HepG2 (cell line): Measurements from ENCODE around the gene FTSJ1. TPM values are rescaled to one million over a fixed set of nuclear protein-coding genes. Genes with fewer than 3 reads are reported as not detected.

Source experiments
- AGO1 ChIP-seq: fragments of 200-400 bp; formaldehyde crosslinking; IDR thresholded peaks from 2 replicates; pipeline ENCODE4 v1.6.1; 2017; ENCODE audit warnings: mild to moderate bottlenecking, low read depth, low read length, moderate library complexity; ENCODE audit not compliant: poor library complexity, severe bottlenecking
- CCAR2 ChIP-seq: fragments of 200-400 bp; formaldehyde crosslinking; optimal IDR thresholded peaks from 2 replicates; pipeline ENCODE3; 2018; ENCODE audit warnings: low read depth, mild to moderate bottlenecking, low read length, moderate library complexity
- ELF4 ChIP-seq: sonication (generic); formaldehyde crosslinking; IDR thresholded peaks from 2 replicates; pipeline ENCODE4 v1.5.0; 2020; ENCODE audit warnings: missing genetic modification reagents, mild to moderate bottlenecking, moderate library complexity, borderline replicate concordance
- ETV6 ChIP-seq: sonication (generic); formaldehyde crosslinking; conservative IDR thresholded peaks from 2 replicates; pipeline ENCODE4 v1.4.0; 2020; ENCODE audit warnings: missing genetic modification reagents
- IRX3 ChIP-seq: sonication (generic); formaldehyde crosslinking; IDR thresholded peaks from 2 replicates; pipeline ENCODE4 v1.8.1; 2023; ENCODE audit warnings: mild to moderate bottlenecking, low read depth, missing genetic modification reagents, borderline replicate concordance
- MLLT10 ChIP-seq: sonication (generic); formaldehyde crosslinking; IDR thresholded peaks from 2 replicates; pipeline ENCODE4 v1.4.0; 2020; ENCODE audit warnings: missing genetic modification reagents
- NBN ChIP-seq: fragments of 450-650 bp; conservative IDR thresholded peaks from 2 replicates; pipeline ENCODE4 v1.6.1; 2017
- PITX1 ChIP-seq: sonication (generic); formaldehyde crosslinking; IDR thresholded peaks from 2 replicates; pipeline ENCODE4 v1.5.1; 2020; ENCODE audit warnings: mild to moderate bottlenecking, missing genetic modification reagents
- PLRG1 ChIP-seq: fragments of 450-650 bp; conservative IDR thresholded peaks from 2 replicates; pipeline ENCODE4 v1.6.1; 2016
- POLR2AphosphoS5 ChIP-seq: IDR thresholded peaks from 2 replicates; pipeline ENCODE4 v1.6.1; 2012; ENCODE audit warnings: low read depth, low read length
- RXRA ChIP-seq: sonication (generic); formaldehyde crosslinking; IDR thresholded peaks from 2 replicates; pipeline ENCODE4 v1.5.1; 2020; ENCODE audit warnings: missing genetic modification reagents
- SAP130 ChIP-seq: IDR thresholded peaks from 2 replicates; pipeline ENCODE4 v1.6.1; 2016; ENCODE audit warnings: low read depth
- TBP ChIP-seq: sonication (generic); formaldehyde crosslinking; IDR thresholded peaks from 2 replicates; pipeline ENCODE4 v1.5.0; 2020; ENCODE audit warnings: missing genetic modification reagents
- TOE1 ChIP-seq: sonication (generic); formaldehyde crosslinking; IDR thresholded peaks from 2 replicates; pipeline ENCODE4 v1.4.0; 2020; ENCODE audit warnings: mild to moderate bottlenecking, missing genetic modification reagents
- ZNF12 ChIP-seq: sonication (generic); formaldehyde crosslinking; IDR thresholded peaks from 2 replicates; pipeline ENCODE4 v1.5.0; 2020; ENCODE audit warnings: missing genetic modification reagents
- ZNF207 ChIP-seq: fragments of 450-650 bp; IDR thresholded peaks from 2 replicates; pipeline ENCODE4 v1.6.1; 2016; ENCODE audit warnings: antibody characterized with exemption, borderline replicate concordance
- ZNF720 ChIP-seq: sonication (generic); formaldehyde crosslinking; IDR thresholded peaks from 2 replicates; pipeline ENCODE4 v1.4.0; 2020; ENCODE audit warnings: missing genetic modification reagents
- ZNF75D ChIP-seq: sonication (generic); formaldehyde crosslinking; IDR thresholded peaks from 2 replicates; pipeline ENCODE4 v1.8.1; 2023; ENCODE audit warnings: missing genetic modification reagents, mild to moderate bottlenecking, borderline replicate concordance
- ZSCAN29 ChIP-seq: sonication (generic); formaldehyde crosslinking; conservative IDR thresholded peaks from 2 replicates; pipeline ENCODE4 v1.4.0; 2020; ENCODE audit warnings: mild to moderate bottlenecking, missing genetic modification reagents
- polyA plus RNA-seq, 8 experiments: library from polyadenylated mRNA; depleted of rRNA in 3 of 8; stranded (reverse) in 7 of 8; unstranded in 1 of 8; fragments of >200 nt; fragmentation: Illumina TruSeq in 4 of 8; extraction: Trizol in 4 of 8; gene quantifications; 2 replicates each; pipeline versions ENCODE4 v1.2.1 to v1.2.3, GENCODE V29; 2011 to 2016; ENCODE audit warnings: low read depth in 4 of 8, missing spikeins in 1 of 8, mixed read lengths in 1 of 8; ENCODE audit not compliant: insufficient read depth in 1 of 8
- total RNA-seq, 5 experiments: library from RNA; depleted of rRNA; stranded (reverse); fragments of >200 nt; fragmentation: Illumina TruSeq; extraction: Trizol; gene quantifications; 2 replicates each; pipeline ENCODE4 v1.2.3, GENCODE V29; 2016; ENCODE audit warnings: low read depth in 1 of 5
- TF ChIP-seq, protein P1 (sequence below): fragments of 450-650 bp; IDR thresholded peaks from 2 replicates; pipeline ENCODE4 v1.6.1; 2017; ENCODE audit warnings: mild to moderate bottlenecking
- TF ChIP-seq, protein P2 (sequence below): sonication (generic); formaldehyde crosslinking; IDR thresholded peaks from 2 replicates; pipeline ENCODE4 v1.8.0; 2022; ENCODE audit warnings: mild to moderate bottlenecking, missing genetic modification reagents; ENCODE audit not compliant: insufficient replicate concordance
- TF ChIP-seq, protein P3 (sequence below): IDR thresholded peaks from 2 replicates; pipeline ENCODE4 v1.6.1; 2016; ENCODE audit warnings: mild to moderate bottlenecking
- TF ChIP-seq, protein P4 (sequence below): sonication (generic); formaldehyde crosslinking; IDR thresholded peaks from 2 replicates; pipeline ENCODE4 v1.4.0; 2020; ENCODE audit warnings: missing genetic modification reagents

The FTSJ1 gene
- total and polyA plus RNA-seq, 2 of the 13 experiments (the other 11 are each of a cell fraction or from before 2014, with no cell fraction given) = 30.3 to 37.9 TPM

DNA sequence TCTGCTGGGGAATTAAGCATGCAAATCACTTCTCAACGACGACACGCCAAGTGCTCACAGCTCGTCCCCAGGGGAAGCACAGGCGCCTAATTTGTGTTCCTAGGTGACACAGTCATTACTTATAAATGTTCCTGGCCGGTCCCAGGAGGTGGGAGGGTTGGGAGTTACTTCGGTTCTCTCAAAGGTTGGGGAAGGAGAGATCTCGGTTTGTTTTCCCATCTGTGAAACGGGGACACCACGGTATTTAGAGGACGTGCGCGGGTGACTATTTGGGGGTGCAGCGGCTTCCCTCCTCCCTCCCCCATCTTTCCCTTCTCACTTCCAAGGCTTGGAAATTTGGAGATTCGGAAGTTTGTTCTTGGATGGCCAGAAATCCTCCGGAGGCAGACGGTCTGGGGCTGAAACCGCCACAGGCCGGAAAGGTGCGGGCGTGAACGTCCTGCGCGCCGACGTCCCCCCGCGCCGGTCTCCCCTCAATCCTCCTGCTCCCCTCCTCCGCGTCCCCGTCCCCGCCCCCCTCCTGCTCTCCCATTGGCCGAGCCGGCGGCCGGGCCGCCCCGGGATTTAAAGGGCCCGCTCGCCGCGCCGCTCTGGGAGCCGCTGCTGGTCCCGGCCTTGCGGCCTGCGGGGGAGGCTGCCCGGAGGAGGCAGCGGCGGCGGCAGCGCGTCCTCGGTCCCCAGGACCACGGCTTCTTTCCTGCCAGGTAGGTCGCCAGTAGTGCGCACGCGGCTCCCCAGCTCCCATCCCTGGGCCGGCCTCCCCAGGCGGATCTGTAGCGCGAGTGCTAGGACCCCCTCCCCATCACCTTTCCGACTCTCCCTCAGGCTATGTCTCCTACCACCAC, 32.6 kb downstream of the FTSJ1 start, which contains the start of gene PORCN (continued):
- TF ChIP-seq, protein P1, sequence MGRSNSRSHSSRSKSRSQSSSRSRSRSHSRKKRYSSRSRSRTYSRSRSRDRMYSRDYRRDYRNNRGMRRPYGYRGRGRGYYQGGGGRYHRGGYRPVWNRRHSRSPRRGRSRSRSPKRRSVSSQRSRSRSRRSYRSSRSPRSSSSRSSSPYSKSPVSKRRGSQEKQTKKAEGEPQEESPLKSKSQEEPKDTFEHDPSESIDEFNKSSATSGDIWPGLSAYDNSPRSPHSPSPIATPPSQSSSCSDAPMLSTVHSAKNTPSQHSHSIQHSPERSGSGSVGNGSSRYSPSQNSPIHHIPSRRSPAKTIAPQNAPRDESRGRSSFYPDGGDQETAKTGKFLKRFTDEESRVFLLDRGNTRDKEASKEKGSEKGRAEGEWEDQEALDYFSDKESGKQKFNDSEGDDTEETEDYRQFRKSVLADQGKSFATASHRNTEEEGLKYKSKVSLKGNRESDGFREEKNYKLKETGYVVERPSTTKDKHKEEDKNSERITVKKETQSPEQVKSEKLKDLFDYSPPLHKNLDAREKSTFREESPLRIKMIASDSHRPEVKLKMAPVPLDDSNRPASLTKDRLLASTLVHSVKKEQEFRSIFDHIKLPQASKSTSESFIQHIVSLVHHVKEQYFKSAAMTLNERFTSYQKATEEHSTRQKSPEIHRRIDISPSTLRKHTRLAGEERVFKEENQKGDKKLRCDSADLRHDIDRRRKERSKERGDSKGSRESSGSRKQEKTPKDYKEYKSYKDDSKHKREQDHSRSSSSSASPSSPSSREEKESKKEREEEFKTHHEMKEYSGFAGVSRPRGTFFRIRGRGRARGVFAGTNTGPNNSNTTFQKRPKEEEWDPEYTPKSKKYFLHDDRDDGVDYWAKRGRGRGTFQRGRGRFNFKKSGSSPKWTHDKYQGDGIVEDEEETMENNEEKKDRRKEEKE = no peak
- TF ChIP-seq POLR2AphosphoS5 = peak; percentile 65
- no peak for TF ChIP-seq PLRG1
- no peak for TF ChIP-seq MLLT10 (CRISPR knock-in tag)
- no peak for TF ChIP-seq TBP
- no peak for TF ChIP-seq PITX1 (CRISPR knock-in tag)
- TF ChIP-seq AGO1 = no peak
- TF ChIP-seq ETV6 (CRISPR knock-in tag) = no peak
- TF ChIP-seq, protein P2, sequence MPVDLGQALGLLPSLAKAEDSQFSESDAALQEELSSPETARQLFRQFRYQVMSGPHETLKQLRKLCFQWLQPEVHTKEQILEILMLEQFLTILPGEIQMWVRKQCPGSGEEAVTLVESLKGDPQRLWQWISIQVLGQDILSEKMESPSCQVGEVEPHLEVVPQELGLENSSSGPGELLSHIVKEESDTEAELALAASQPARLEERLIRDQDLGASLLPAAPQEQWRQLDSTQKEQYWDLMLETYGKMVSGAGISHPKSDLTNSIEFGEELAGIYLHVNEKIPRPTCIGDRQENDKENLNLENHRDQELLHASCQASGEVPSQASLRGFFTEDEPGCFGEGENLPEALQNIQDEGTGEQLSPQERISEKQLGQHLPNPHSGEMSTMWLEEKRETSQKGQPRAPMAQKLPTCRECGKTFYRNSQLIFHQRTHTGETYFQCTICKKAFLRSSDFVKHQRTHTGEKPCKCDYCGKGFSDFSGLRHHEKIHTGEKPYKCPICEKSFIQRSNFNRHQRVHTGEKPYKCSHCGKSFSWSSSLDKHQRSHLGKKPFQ (CRISPR knock-in tag) = no peak
- no peak for TF ChIP-seq RXRA (CRISPR knock-in tag)
- TF ChIP-seq, protein P3, sequence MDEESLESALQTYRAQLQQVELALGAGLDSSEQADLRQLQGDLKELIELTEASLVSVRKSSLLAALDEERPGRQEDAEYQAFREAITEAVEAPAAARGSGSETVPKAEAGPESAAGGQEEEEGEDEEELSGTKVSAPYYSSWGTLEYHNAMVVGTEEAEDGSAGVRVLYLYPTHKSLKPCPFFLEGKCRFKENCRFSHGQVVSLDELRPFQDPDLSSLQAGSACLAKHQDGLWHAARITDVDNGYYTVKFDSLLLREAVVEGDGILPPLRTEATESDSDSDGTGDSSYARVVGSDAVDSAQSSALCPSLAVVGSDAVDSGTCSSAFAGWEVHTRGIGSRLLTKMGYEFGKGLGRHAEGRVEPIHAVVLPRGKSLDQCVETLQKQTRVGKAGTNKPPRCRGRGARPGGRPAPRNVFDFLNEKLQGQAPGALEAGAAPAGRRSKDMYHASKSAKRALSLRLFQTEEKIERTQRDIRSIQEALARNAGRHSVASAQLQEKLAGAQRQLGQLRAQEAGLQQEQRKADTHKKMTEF (CRISPR knock-in tag) = no peak
- TF ChIP-seq, protein P4, sequence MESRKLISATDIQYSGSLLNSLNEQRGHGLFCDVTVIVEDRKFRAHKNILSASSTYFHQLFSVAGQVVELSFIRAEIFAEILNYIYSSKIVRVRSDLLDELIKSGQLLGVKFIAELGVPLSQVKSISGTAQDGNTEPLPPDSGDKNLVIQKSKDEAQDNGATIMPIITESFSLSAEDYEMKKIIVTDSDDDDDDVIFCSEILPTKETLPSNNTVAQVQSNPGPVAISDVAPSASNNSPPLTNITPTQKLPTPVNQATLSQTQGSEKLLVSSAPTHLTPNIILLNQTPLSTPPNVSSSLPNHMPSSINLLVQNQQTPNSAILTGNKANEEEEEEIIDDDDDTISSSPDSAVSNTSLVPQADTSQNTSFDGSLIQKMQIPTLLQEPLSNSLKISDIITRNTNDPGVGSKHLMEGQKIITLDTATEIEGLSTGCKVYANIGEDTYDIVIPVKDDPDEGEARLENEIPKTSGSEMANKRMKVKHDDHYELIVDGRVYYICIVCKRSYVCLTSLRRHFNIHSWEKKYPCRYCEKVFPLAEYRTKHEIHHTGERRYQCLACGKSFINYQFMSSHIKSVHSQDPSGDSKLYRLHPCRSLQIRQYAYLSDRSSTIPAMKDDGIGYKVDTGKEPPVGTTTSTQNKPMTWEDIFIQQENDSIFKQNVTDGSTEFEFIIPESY (CRISPR knock-in tag) = no peak
- TF ChIP-seq ZNF12 = no peak
- no peak for TF ChIP-seq TOE1 (CRISPR knock-in tag)
- no peak for TF ChIP-seq ZNF720 (CRISPR knock-in tag)
- no peak for TF ChIP-seq IRX3 (CRISPR knock-in tag)
- TF ChIP-seq NBN = no peak
- peak; percentile 13; the same call in 1 of the 2 replicates for TF ChIP-seq SAP130 (CRISPR knock-in tag)
- TF ChIP-seq ELF4 = no peak
- no peak for TF ChIP-seq ZNF75D (CRISPR knock-in tag)
- no peak for TF ChIP-seq CCAR2
- TF ChIP-seq ZSCAN29 (CRISPR knock-in tag) = no peak
- no peak for TF ChIP-seq ZNF207
